HepG2 (cell line): Measurements from ENCODE around the gene ZNF652. TPM values are rescaled to one million over a fixed set of nuclear protein-coding genes. Genes with fewer than 3 reads are reported as not detected.
A peak's percentile ranks its signal among the peaks of the same experiment; 100 is the strongest.

Experiments
- KMT2B ChIP-seq: IDR thresholded peaks from 2 replicates; pipeline ENCODE4 v1.6.1; 2016; ENCODE audit warnings: missing genetic modification reagents, missing compliant biosample characterization
- NFAT5 ChIP-seq: sonication (generic); formaldehyde crosslinking; IDR thresholded peaks from 2 replicates; pipeline ENCODE4 v1.4.0; 2020; ENCODE audit warnings: missing genetic modification reagents
- SMARCE1 ChIP-seq: fragments of 450-650 bp; IDR thresholded peaks from 2 replicates; pipeline ENCODE4 v1.6.1; 2017; ENCODE audit warnings: borderline replicate concordance
- STAT6 ChIP-seq: sonication (generic); formaldehyde crosslinking; IDR thresholded peaks from 2 replicates; pipeline ENCODE4 v1.4.0; 2020; ENCODE audit warnings: missing genetic modification reagents, mild to moderate bottlenecking, borderline replicate concordance
- TAF15 ChIP-seq: fragments of 200-400 bp; formaldehyde crosslinking; IDR thresholded peaks from one replicate; pipeline ENCODE4 v1.6.1; 2018; ENCODE audit warnings: mild to moderate bottlenecking, low read depth, low read length; ENCODE audit not compliant: poor library complexity, severe bottlenecking
- ZFP82 ChIP-seq: sonication (generic); formaldehyde crosslinking; IDR thresholded peaks from 2 replicates; pipeline ENCODE4 v1.5.1; 2020; ENCODE audit warnings: mild to moderate bottlenecking, missing genetic modification reagents, borderline replicate concordance
- ZNF124 ChIP-seq: sonication (generic); formaldehyde crosslinking; IDR thresholded peaks from 2 replicates; pipeline ENCODE4 v1.4.0; 2020; ENCODE audit warnings: missing genetic modification reagents
- ZNF136 ChIP-seq: sonication (generic); formaldehyde crosslinking; IDR thresholded peaks from 2 replicates; pipeline ENCODE4 v1.8.1; 2022; ENCODE audit warnings: low read depth, mild to moderate bottlenecking, moderate library complexity, missing genetic modification reagents
- ZNF761 ChIP-seq: sonication (generic); formaldehyde crosslinking; conservative IDR thresholded peaks from 2 replicates; pipeline ENCODE4 v1.4.0; 2020; ENCODE audit warnings: mild to moderate bottlenecking, missing genetic modification reagents
- polyA plus RNA-seq, 8 experiments: library from polyadenylated mRNA; depleted of rRNA in 3 of 8; stranded (reverse) in 7 of 8; unstranded in 1 of 8; fragments of >200 nt; fragmentation: Illumina TruSeq in 4 of 8; extraction: Trizol in 4 of 8; gene quantifications; 2 replicates each; pipeline versions ENCODE4 v1.2.1 to v1.2.3, GENCODE V29; 2011 to 2016; ENCODE audit warnings: low read depth in 4 of 8, missing spikeins in 1 of 8, mixed read lengths in 1 of 8; ENCODE audit not compliant: insufficient read depth in 1 of 8
- total RNA-seq, 5 experiments: library from RNA; depleted of rRNA; stranded (reverse); fragments of >200 nt; fragmentation: Illumina TruSeq; extraction: Trizol; gene quantifications; 2 replicates each; pipeline ENCODE4 v1.2.3, GENCODE V29; 2016; ENCODE audit warnings: low read depth in 1 of 5
- TF ChIP-seq, protein P1 (sequence below): sonication (generic); formaldehyde crosslinking; IDR thresholded peaks from 2 replicates; pipeline ENCODE4 v1.4.0; 2020; ENCODE audit warnings: missing genetic modification reagents
- TF ChIP-seq, protein P2 (sequence below): fragments of 450-650 bp; IDR thresholded peaks from 2 replicates; pipeline ENCODE4 v1.6.1; 2017; ENCODE audit warnings: mild to moderate bottlenecking
- TF ChIP-seq, protein P3 (sequence below): sonication (generic); formaldehyde crosslinking; IDR thresholded peaks from 2 replicates; pipeline ENCODE4 v1.4.0; 2020; ENCODE audit warnings: mild to moderate bottlenecking, missing genetic modification reagents

Gene ZNF652
- total and polyA plus RNA-seq, 2 of the 13 experiments (the other 11 are each of a cell fraction or from before 2014, with no cell fraction given) = 16.2 to 30.2 TPM

GRCh38 chr17:49361902-49362722, at the start of gene ZNF652 (continued):
- TF ChIP-seq NFAT5 (CRISPR knock-in tag) (0 out of 2 replicates have a peak, but pooled peaks have one; percentile 67), ZNF761 (CRISPR knock-in tag) (no peak), ZNF136 (CRISPR knock-in tag) (0 out of 2 replicates have a peak, but pooled peaks have one; percentile 54), STAT6 (CRISPR knock-in tag) (no peak), KMT2B (CRISPR knock-in tag) (peak; percentile 37; the same call in 1 of the 2 replicates), ZNF124 (no peak), TAF15 (peak; percentile 49), ZFP82 (CRISPR knock-in tag) (no peak), SMARCE1 (no peak)
- TF ChIP-seq, protein P1, sequence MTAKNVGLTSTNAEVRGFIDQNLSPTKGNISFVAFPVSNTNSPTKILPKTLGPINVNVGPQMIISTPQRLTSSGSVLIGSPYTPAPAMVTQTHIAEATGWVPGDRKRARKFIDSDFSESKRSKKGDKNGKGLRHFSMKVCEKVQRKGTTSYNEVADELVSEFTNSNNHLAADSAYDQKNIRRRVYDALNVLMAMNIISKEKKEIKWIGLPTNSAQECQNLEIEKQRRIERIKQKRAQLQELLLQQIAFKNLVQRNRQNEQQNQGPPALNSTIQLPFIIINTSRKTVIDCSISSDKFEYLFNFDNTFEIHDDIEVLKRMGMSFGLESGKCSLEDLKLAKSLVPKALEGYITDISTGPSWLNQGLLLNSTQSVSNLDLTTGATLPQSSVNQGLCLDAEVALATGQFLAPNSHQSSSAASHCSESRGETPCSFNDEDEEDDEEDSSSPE (CRISPR knock-in tag) = peak; percentile 43
- TF ChIP-seq, protein P2, sequence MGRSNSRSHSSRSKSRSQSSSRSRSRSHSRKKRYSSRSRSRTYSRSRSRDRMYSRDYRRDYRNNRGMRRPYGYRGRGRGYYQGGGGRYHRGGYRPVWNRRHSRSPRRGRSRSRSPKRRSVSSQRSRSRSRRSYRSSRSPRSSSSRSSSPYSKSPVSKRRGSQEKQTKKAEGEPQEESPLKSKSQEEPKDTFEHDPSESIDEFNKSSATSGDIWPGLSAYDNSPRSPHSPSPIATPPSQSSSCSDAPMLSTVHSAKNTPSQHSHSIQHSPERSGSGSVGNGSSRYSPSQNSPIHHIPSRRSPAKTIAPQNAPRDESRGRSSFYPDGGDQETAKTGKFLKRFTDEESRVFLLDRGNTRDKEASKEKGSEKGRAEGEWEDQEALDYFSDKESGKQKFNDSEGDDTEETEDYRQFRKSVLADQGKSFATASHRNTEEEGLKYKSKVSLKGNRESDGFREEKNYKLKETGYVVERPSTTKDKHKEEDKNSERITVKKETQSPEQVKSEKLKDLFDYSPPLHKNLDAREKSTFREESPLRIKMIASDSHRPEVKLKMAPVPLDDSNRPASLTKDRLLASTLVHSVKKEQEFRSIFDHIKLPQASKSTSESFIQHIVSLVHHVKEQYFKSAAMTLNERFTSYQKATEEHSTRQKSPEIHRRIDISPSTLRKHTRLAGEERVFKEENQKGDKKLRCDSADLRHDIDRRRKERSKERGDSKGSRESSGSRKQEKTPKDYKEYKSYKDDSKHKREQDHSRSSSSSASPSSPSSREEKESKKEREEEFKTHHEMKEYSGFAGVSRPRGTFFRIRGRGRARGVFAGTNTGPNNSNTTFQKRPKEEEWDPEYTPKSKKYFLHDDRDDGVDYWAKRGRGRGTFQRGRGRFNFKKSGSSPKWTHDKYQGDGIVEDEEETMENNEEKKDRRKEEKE = no peak
- TF ChIP-seq, protein P3, sequence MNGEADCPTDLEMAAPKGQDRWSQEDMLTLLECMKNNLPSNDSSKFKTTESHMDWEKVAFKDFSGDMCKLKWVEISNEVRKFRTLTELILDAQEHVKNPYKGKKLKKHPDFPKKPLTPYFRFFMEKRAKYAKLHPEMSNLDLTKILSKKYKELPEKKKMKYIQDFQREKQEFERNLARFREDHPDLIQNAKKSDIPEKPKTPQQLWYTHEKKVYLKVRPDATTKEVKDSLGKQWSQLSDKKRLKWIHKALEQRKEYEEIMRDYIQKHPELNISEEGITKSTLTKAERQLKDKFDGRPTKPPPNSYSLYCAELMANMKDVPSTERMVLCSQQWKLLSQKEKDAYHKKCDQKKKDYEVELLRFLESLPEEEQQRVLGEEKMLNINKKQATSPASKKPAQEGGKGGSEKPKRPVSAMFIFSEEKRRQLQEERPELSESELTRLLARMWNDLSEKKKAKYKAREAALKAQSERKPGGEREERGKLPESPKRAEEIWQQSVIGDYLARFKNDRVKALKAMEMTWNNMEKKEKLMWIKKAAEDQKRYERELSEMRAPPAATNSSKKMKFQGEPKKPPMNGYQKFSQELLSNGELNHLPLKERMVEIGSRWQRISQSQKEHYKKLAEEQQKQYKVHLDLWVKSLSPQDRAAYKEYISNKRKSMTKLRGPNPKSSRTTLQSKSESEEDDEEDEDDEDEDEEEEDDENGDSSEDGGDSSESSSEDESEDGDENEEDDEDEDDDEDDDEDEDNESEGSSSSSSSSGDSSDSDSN (CRISPR knock-in tag) = peak; percentile 42; the same call in 1 of the 2 replicates
